ENCODE results near the gene KRTAP10-11.

- TF ChIP-seq CTCF (IDR thresholded peaks at IDR 0.05) (no peak), POLR2A (IDR thresholded peaks at IDR 0.05) (no peak), EP300 (IDR thresholded peaks at IDR 0.05) (no peak)
Measured at GRCh38 chr21:44649521-44650100, 3.4 kb downstream of the KRTAP10-11 start.
